ENCODE data around the gene FAM20B.

FAM20B gene

DNA sequence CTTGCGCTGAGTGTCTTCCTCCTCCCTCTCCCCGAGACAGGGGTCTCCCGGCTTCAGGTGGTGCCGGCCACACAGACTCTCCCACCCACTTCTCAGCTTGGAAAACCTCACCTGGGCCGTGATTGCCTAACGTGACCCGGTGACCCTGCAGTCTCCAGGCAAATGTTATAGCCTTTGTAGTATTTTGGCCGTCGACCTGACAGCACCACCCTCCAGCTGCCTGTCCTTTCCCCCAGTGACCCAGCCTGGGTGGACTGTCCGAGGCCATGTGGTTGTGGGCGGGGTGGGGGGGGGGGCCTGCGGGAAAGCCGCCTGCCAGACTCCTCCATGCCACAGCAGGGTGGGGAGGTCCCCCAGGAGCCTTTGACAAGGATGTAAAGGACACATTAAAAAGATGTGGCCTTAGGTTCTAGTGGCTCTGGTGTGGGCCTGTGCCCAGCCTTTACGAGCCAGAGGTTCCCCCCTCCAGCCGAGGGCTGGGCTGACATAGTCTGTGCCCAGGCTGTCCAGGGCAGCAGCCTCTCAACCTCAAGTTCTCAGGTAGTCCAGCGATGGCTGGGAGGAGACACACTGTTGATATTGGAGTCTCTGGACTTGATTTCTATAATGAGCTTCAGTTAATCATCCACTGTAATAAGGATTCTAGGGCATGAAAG is 64.3 kb downstream of the FAM20B start:
- Histone ChIP-seq H3K4me3 (replicated peaks; ENCODE audit: insufficient read depth, low read length) (no peak overlapping the region), H3K27me3 (ENCODE audit: insufficient read depth, poor library complexity, severe bottlenecking) (no peaks in the 10 kb centered on the region), H3K27ac (replicated peaks) (no peak overlapping the region)
- DNase-seq (ENCODE audit: low read depth in 1 of 2, low spot score in 1 of 2), result no peak
- TF ChIP-seq, protein P1, sequence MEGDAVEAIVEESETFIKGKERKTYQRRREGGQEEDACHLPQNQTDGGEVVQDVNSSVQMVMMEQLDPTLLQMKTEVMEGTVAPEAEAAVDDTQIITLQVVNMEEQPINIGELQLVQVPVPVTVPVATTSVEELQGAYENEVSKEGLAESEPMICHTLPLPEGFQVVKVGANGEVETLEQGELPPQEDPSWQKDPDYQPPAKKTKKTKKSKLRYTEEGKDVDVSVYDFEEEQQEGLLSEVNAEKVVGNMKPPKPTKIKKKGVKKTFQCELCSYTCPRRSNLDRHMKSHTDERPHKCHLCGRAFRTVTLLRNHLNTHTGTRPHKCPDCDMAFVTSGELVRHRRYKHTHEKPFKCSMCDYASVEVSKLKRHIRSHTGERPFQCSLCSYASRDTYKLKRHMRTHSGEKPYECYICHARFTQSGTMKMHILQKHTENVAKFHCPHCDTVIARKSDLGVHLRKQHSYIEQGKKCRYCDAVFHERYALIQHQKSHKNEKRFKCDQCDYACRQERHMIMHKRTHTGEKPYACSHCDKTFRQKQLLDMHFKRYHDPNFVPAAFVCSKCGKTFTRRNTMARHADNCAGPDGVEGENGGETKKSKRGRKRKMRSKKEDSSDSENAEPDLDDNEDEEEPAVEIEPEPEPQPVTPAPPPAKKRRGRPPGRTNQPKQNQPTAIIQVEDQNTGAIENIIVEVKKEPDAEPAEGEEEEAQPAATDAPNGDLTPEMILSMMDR (IDR thresholded peaks at IDR 0.05; ENCODE audit: insufficient read depth, low read length), result no peak

DNA sequence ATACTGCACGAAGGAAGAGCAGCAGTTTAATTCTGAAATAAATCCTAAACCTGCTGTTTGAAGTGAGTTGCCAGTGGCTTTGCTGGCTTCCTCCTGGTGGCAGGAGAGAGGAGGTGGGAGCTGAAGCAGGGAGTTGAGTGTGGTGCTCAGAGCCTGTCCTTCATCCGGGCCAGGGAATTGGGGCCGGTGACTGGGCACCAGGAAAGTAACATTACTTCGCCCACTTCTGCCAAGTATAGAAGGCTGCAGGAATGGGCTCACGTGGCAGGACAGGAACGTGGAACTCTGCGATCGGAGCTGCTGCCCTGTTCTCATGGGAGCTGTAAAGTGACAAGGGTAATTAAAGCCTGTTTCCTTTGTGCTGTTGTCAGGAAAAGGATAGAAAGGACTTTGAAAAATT is 64.8 kb downstream of the FAM20B start:
- no peak overlapping the region for H3K27ac ChIP-seq (replicated peaks)
- no peaks in the 10 kb centered on the region for H3K27me3 ChIP-seq (ENCODE audit: insufficient read depth, poor library complexity, severe bottlenecking)
- TF ChIP-seq, protein P1 (IDR thresholded peaks at IDR 0.05; ENCODE audit: insufficient read depth, low read length), result no peak
- TF ChIP-seq, protein P2, sequence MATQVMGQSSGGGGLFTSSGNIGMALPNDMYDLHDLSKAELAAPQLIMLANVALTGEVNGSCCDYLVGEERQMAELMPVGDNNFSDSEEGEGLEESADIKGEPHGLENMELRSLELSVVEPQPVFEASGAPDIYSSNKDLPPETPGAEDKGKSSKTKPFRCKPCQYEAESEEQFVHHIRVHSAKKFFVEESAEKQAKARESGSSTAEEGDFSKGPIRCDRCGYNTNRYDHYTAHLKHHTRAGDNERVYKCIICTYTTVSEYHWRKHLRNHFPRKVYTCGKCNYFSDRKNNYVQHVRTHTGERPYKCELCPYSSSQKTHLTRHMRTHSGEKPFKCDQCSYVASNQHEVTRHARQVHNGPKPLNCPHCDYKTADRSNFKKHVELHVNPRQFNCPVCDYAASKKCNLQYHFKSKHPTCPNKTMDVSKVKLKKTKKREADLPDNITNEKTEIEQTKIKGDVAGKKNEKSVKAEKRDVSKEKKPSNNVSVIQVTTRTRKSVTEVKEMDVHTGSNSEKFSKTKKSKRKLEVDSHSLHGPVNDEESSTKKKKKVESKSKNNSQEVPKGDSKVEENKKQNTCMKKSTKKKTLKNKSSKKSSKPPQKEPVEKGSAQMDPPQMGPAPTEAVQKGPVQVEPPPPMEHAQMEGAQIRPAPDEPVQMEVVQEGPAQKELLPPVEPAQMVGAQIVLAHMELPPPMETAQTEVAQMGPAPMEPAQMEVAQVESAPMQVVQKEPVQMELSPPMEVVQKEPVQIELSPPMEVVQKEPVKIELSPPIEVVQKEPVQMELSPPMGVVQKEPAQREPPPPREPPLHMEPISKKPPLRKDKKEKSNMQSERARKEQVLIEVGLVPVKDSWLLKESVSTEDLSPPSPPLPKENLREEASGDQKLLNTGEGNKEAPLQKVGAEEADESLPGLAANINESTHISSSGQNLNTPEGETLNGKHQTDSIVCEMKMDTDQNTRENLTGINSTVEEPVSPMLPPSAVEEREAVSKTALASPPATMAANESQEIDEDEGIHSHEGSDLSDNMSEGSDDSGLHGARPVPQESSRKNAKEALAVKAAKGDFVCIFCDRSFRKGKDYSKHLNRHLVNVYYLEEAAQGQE (IDR thresholded peaks at IDR 0.05; ENCODE audit: insufficient replicate concordance, low read depth), result no peak
- TF ChIP-seq GABPA (IDR thresholded peaks at IDR 0.05; ENCODE audit: low read depth) (no peak), SPI1 (IDR thresholded peaks at IDR 0.05; ENCODE audit: borderline replicate concordance, low read depth) (no peak), POLR2AphosphoS5 (IDR thresholded peaks at IDR 0.05; ENCODE audit: low read depth) (no peak)
- H3K4me3 ChIP-seq (replicated peaks; ENCODE audit: insufficient read depth, low read length), result no peak overlapping the region
- DNase-seq (ENCODE audit: low read depth in 1 of 2, low spot score in 1 of 2), result no peak

DNA sequence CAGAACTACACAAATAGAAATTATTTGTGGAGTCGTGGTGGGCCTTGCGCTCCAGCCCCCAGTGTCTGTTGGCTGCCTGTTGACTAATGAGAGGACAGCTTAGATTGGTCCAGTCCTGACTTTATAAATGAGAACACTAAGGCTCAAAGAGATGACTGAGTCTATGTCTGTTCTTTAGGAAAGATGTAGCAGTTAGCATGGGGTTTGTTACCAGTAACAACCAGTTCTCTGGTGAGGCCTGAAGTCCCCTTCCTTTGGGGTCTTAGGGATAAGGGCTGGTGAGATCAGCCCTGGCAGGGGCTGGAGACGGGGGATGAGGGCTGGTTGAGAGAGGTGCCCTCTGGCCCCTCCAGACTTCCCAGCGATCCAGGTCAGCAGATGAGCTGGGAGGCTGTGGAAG is 65.2 kb downstream of the FAM20B start:
- peak overlapping the region; percentile 30 for H3K27ac ChIP-seq (replicated peaks)

More for the DNA sequence above, 65.2 kb downstream of the FAM20B start:
- TF ChIP-seq, protein P2 (IDR thresholded peaks at IDR 0.05; ENCODE audit: insufficient replicate concordance, low read depth), result no peak
- no peak for TF ChIP-seq GABPA (IDR thresholded peaks at IDR 0.05; ENCODE audit: low read depth)
- TF ChIP-seq, protein P1 (IDR thresholded peaks at IDR 0.05; ENCODE audit: insufficient read depth, low read length), result no peak
- Histone ChIP-seq H3K4me3 (replicated peaks; ENCODE audit: insufficient read depth, low read length) (no peak overlapping the region), H3K27me3 (ENCODE audit: insufficient read depth, poor library complexity, severe bottlenecking) (no peaks in the 10 kb centered on the region)
- DNase-seq (ENCODE audit: low read depth in 1 of 2, low spot score in 1 of 2), result no peak
